OCI-LY7 (cell line): ENCODE results near the gene KRT6B.

Experiments used
- EZH2phosphoT487 ChIP-seq: fragments of 200-600 bp; sonication (generic); IDR thresholded peaks from 2 replicates; pipeline ENCODE4 v1.6.1; 2018; ENCODE audit warnings: low read depth, borderline replicate concordance, mild to moderate bottlenecking, mixed run types, antibody characterized with exemption, low read length, moderate library complexity, mixed read lengths
- TF ChIP-seq, protein P1 (sequence below): fragments of 200-600 bp; sonication (generic); conservative IDR thresholded peaks from 2 replicates; pipeline ENCODE4 v1.5.1; 2014; ENCODE audit warnings: mild to moderate bottlenecking, antibody characterized with exemption, low read length, moderate library complexity, mixed read lengths

- TF ChIP-seq, protein P1, sequence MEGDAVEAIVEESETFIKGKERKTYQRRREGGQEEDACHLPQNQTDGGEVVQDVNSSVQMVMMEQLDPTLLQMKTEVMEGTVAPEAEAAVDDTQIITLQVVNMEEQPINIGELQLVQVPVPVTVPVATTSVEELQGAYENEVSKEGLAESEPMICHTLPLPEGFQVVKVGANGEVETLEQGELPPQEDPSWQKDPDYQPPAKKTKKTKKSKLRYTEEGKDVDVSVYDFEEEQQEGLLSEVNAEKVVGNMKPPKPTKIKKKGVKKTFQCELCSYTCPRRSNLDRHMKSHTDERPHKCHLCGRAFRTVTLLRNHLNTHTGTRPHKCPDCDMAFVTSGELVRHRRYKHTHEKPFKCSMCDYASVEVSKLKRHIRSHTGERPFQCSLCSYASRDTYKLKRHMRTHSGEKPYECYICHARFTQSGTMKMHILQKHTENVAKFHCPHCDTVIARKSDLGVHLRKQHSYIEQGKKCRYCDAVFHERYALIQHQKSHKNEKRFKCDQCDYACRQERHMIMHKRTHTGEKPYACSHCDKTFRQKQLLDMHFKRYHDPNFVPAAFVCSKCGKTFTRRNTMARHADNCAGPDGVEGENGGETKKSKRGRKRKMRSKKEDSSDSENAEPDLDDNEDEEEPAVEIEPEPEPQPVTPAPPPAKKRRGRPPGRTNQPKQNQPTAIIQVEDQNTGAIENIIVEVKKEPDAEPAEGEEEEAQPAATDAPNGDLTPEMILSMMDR = no peak
- no peak for TF ChIP-seq EZH2phosphoT487
These were observed 18.4 kb downstream of the KRT6B start for GRCh38 chr12:52433501-52434080.
